Measurements from ENCODE around the gene STARD9. TPM values are rescaled to one million over a fixed set of nuclear protein-coding genes. Genes with fewer than 3 reads are reported as not detected.

STARD9 gene
- 9.1 and 11.0 TPM in 2 replicates for total RNA-seq

- peak; percentile 99 for DNase-seq (ENCODE audit: low read depth)
- peak within 1 kb of the TSS; percentile 91 for H3K4me3 ChIP-seq (ENCODE audit: low read depth, low read length)
- TF ChIP-seq, protein P1, sequence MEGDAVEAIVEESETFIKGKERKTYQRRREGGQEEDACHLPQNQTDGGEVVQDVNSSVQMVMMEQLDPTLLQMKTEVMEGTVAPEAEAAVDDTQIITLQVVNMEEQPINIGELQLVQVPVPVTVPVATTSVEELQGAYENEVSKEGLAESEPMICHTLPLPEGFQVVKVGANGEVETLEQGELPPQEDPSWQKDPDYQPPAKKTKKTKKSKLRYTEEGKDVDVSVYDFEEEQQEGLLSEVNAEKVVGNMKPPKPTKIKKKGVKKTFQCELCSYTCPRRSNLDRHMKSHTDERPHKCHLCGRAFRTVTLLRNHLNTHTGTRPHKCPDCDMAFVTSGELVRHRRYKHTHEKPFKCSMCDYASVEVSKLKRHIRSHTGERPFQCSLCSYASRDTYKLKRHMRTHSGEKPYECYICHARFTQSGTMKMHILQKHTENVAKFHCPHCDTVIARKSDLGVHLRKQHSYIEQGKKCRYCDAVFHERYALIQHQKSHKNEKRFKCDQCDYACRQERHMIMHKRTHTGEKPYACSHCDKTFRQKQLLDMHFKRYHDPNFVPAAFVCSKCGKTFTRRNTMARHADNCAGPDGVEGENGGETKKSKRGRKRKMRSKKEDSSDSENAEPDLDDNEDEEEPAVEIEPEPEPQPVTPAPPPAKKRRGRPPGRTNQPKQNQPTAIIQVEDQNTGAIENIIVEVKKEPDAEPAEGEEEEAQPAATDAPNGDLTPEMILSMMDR (IDR thresholded peaks at IDR 0.05; ENCODE audit: insufficient read depth, low read depth, low read length), result no peak
Measured at GRCh38 chr15:42575188-42576039, at the start of gene STARD9. STARD9 (plus strand) TSS chr15:42575606; CDS start chr15:42575716, 110 bp downstream.

GRCh38 chr15:42528970-42529369 lies 46.4 kb upstream of the STARD9 start:
- no peak overlapping the region for H3K4me3 ChIP-seq (ENCODE audit: low read depth, low read length)
- DNase-seq (ENCODE audit: low read depth), result peak; percentile 71
- TF ChIP-seq, protein P1 (IDR thresholded peaks at IDR 0.05; ENCODE audit: insufficient read depth, low read depth, low read length), result no peak

DNA sequence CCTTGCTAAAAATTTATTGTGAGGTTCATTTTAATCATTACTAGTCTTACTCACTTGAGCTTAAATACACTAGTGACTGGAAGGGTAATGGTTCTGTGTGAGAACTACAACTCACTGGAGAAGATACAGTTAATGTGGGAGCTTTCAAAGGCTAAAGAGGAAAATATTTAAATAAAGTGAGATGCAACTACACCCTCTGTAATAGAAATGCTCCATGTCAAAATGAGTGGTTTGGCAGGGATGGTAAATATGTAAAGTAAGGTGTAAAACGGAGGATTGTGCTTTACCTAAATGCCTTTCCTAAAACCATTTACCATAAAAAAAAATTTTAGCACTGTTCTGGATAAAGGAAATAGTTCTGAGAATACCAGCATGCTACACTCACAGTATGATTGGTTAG lies 42.2 kb upstream of the STARD9 start:
- DNase-seq (ENCODE audit: low read depth), result no peak
- no peak overlapping the region for H3K4me3 ChIP-seq (ENCODE audit: low read depth, low read length)
- TF ChIP-seq, protein P1 (IDR thresholded peaks at IDR 0.05; ENCODE audit: insufficient read depth, low read depth, low read length), result no peak

DNA sequence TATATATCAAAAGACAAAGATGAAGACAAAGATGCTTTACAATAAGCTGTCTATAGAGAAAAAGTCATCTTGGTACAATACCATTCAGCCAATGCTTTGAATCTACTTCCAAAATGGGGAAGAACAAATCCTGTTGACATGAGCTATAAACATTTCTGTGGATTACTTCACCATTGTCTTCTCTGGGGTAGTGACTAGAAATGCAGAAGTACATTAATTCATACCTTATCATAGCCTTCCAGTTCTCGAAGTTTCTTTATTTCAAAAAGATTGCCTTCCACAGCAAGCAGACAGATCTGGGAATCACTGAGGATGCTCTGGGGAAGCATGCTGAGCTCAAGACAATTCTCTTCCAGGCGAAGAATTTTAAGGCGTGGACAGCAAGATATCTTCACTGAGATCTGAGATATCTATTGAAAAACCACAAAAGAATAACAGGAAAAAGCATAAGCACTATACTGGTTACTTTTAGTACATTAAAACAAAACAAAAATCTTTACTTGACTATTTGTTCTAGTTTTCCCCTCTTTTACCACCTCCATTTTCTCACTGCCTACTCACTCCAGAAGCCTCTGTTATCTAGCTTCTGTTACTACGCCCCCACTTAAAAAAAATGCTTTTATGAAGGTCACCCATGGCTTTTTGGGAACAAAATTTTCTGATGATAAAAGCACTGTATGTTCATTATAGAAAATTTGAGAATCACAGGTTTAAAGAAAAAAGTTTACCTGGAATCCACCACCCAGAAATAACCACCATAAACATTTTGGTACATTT lies 30.4 kb upstream of the STARD9 start:
- TF ChIP-seq, protein P1 (IDR thresholded peaks at IDR 0.05; ENCODE audit: insufficient read depth, low read depth, low read length), result no peak
- DNase-seq (ENCODE audit: low read depth), result peak; percentile 30
- no peak overlapping the region for H3K4me3 ChIP-seq (ENCODE audit: low read depth, low read length)

GRCh38 chr15:42547918-42548248 lies 27.5 kb upstream of the STARD9 start:
- TF ChIP-seq, protein P1 (IDR thresholded peaks at IDR 0.05; ENCODE audit: insufficient read depth, low read depth, low read length), result no peak
- H3K4me3 ChIP-seq (ENCODE audit: low read depth, low read length), result peak overlapping the region; percentile 96
- DNase-seq (ENCODE audit: low read depth), result peak; percentile 67

GRCh38 chr15:42548249-42549031 lies 27.0 kb upstream of the STARD9 start, which contains the start of the genes HAUS2 and LRRC57:
HAUS2 (plus strand) TSS chr15:42548838; CDS start chr15:42548873, 35 bp downstream.
LRRC57 (minus strand) TSS chr15:42548793; CDS start chr15:42548434, 359 bp downstream.
- TF ChIP-seq, protein P1 (IDR thresholded peaks at IDR 0.05; ENCODE audit: insufficient read depth, low read depth, low read length), result no peak
- DNase-seq (ENCODE audit: low read depth), result peak; percentile 86
- H3K4me3 ChIP-seq (ENCODE audit: low read depth, low read length), result peak within 1 kb of the TSS; percentile 96
